Endothelial cell (in vitro differentiated cells): ENCODE results near the gene ROBO2. TPM values are rescaled to one million over a fixed set of nuclear protein-coding genes. Genes with fewer than 3 reads are reported as not detected.

ENCODE experiments used
- DNase-seq: peaks from one replicate; pipeline ENCODE4 v3.0.0; 2021; ENCODE audit warnings: low spot score
- H3K27ac Mint-ChIP-seq: one replicate; pipeline ENCODE4 v1.8.0; 2021; ENCODE audit warnings: mixed read lengths, inconsistent platforms; ENCODE audit not compliant: unreplicated experiment
- H3K27me3 Mint-ChIP-seq: one replicate; pipeline ENCODE4 v1.8.0; 2021; ENCODE audit warnings: mild to moderate bottlenecking, moderate library complexity, mixed read lengths, inconsistent platforms; ENCODE audit not compliant: unreplicated experiment
- H3K36me3 Mint-ChIP-seq: one replicate; pipeline ENCODE4 v1.8.0; 2021; ENCODE audit warnings: mild to moderate bottlenecking, low read depth, mixed read lengths, inconsistent platforms; ENCODE audit not compliant: unreplicated experiment
- H3K4me1 Mint-ChIP-seq: one replicate; pipeline ENCODE4 v1.8.0; 2021; ENCODE audit warnings: mild to moderate bottlenecking, mixed read lengths, inconsistent platforms; ENCODE audit not compliant: unreplicated experiment
- H3K4me3 Mint-ChIP-seq: one replicate; pipeline ENCODE4 v1.8.0; 2021; ENCODE audit warnings: mild to moderate bottlenecking, mixed read lengths, inconsistent platforms; ENCODE audit not compliant: unreplicated experiment
- H3K9me3 Mint-ChIP-seq: one replicate; pipeline ENCODE4 v1.8.0; 2021; ENCODE audit warnings: mixed read lengths, inconsistent platforms; ENCODE audit not compliant: unreplicated experiment
- total RNA-seq: library from RNA; stranded (reverse); fragmentation: NEBNext Ultra II Directional; extraction: Animal tissue kit (Norgen Biotek cat#: 25700); gene quantifications from one replicate; pipeline ENCODE4 v1.2.1, GENCODE V29; 2021; ENCODE audit not compliant: unreplicated experiment
- TF ChIP-seq, protein P1 (sequence below): fragments of 200-600 bp; sonication (generic); IDR thresholded peaks from one replicate; pipeline ENCODE4 v1.5.0; 2021; ENCODE audit warnings: antibody characterized with exemption; ENCODE audit not compliant: unreplicated experiment

ROBO2 gene
- total RNA-seq, 1 donor from 2014 or later = 2.5 TPM

DNA sequence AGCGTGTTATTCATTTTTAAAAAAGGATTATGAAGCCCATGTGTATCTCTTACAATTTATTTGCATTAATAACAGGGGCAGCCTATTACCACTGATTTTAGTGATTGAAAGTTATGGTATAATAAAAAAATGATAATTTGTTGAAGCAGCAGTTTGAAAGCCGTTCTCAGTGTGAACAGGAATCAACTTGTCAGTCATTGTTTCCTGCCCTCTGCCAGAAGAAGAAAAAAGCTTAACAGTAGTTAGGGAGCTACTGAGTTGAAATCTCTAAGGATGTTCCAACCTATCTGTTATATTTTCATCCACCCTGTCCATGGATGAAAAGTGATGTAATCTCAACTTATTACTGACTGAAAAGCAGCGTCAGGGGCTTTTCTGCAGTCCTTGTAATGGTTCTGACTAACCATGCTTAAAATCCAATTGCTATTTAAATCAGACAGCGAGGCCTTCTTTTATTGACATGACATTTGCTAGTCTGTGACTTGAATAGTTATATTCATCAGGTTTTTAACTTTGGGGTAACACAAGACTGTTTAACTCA is 486.7 kb downstream of the ROBO2 start:
- no peaks in the 10 kb centered on the region for H3K36me3 Mint-ChIP-seq
- no peaks in the 10 kb centered on the region for H3K4me1 Mint-ChIP-seq
- TF ChIP-seq, protein P1, sequence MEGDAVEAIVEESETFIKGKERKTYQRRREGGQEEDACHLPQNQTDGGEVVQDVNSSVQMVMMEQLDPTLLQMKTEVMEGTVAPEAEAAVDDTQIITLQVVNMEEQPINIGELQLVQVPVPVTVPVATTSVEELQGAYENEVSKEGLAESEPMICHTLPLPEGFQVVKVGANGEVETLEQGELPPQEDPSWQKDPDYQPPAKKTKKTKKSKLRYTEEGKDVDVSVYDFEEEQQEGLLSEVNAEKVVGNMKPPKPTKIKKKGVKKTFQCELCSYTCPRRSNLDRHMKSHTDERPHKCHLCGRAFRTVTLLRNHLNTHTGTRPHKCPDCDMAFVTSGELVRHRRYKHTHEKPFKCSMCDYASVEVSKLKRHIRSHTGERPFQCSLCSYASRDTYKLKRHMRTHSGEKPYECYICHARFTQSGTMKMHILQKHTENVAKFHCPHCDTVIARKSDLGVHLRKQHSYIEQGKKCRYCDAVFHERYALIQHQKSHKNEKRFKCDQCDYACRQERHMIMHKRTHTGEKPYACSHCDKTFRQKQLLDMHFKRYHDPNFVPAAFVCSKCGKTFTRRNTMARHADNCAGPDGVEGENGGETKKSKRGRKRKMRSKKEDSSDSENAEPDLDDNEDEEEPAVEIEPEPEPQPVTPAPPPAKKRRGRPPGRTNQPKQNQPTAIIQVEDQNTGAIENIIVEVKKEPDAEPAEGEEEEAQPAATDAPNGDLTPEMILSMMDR = no peak
- H3K9me3 Mint-ChIP-seq = no peaks in the 10 kb centered on the region
- no peaks in the 10 kb centered on the region for H3K27me3 Mint-ChIP-seq
- no peak overlapping the region for H3K4me3 Mint-ChIP-seq
- no peak overlapping the region for H3K27ac Mint-ChIP-seq
- no peak for DNase-seq

GRCh38 chr3:77529522-77529921 is 489.6 kb downstream of the ROBO2 start:
- TF ChIP-seq, protein P1 = no peak
- Mint-ChIP-seq H3K36me3 (no peaks in the 10 kb centered on the region), H3K4me3 (no peak overlapping the region), H3K27ac (no peak overlapping the region), H3K9me3 (no peaks in the 10 kb centered on the region), H3K4me1 (no peaks in the 10 kb centered on the region), H3K27me3 (no peaks in the 10 kb centered on the region)
- DNase-seq = no peak

GRCh38 chr3:77530870-77531269 is 491.0 kb downstream of the ROBO2 start:
- no peak overlapping the region for H3K27ac Mint-ChIP-seq

DNA sequence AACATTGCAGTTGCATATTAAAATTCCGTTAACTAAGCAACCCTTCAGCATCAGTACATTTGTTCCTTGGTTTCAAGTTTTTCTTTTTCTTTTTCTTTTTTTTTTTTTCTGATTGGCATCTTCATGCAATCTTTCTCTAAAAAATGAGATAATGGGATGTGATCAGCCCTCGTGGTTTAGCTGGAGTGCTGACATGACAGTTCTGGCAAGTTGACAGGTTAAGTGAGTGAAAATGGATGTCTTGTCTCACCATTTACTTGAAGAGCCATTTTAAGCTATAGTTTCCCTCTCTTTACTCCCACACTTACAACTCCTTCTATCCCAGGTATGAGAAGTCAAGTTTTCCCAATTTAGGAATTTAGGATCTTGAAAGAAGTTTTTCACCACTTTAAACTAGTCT is 495.2 kb downstream of the ROBO2 start:
- Mint-ChIP-seq H3K4me3 (no peak overlapping the region), H3K36me3 (no peaks in the 10 kb centered on the region), H3K27ac (no peak overlapping the region), H3K9me3 (no peaks in the 10 kb centered on the region), H3K4me1 (peaks cover 2% of the 10 kb centered on the region), H3K27me3 (peaks cover 1% of the 10 kb centered on the region)
- no peak for DNase-seq
- TF ChIP-seq, protein P1 = no peak

More at GRCh38 chr3:77530870-77531269, 491.0 kb downstream of the ROBO2 start:
- no peak overlapping the region for H3K4me3 Mint-ChIP-seq
- H3K27me3 Mint-ChIP-seq = no peaks in the 10 kb centered on the region
- no peaks in the 10 kb centered on the region for H3K36me3 Mint-ChIP-seq
- H3K9me3 Mint-ChIP-seq = no peaks in the 10 kb centered on the region
- TF ChIP-seq, protein P1 = no peak
- H3K4me1 Mint-ChIP-seq = no peaks in the 10 kb centered on the region
- no peak for DNase-seq

DNA sequence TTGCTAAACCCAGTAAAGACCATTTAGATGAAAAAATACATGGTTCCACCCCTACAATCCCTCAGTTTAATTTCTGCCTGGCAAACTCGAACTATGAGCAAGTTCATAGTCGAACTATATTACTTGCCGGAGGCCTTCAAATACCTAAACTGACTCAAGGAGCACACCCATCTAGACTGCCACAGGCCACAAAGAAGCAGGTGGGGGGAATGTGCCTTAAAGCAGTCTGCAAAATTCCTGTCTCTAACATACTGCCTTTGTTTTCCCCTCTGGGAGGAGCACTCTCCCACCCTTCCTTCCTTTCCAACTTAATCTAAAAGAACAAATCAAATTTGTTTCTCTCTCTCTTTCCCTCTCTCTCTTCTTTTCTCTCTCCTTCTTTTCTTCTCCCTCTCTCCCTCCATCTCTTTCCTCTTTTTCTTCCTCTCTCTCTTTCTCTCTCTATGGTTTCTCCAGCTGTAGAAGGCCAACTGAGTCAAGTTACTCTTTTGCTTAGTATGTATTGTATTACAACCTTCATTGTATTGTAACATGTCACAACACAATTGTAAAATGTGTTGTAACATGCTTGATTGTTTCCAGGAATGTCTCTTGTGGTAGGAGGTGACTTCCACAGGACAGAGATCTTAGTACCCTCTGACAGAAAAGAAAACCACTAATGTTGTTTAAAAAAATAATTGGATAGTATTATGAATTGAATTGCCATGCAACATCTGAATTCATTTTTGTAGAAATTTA is 496.3 kb downstream of the ROBO2 start:
- H3K27ac Mint-ChIP-seq = no peak overlapping the region
- DNase-seq = no peak
- TF ChIP-seq, protein P1 = no peak

More for the DNA sequence above, 496.3 kb downstream of the ROBO2 start:
- Mint-ChIP-seq H3K4me1 (peaks cover 2% of the 10 kb centered on the region), H3K36me3 (no peaks in the 10 kb centered on the region), H3K27me3 (peaks cover 1% of the 10 kb centered on the region), H3K9me3 (no peaks in the 10 kb centered on the region), H3K4me3 (no peak overlapping the region)
